ENCODE results near the gene CAVIN3. TPM values are rescaled to one million over a fixed set of nuclear protein-coding genes. Genes with fewer than 3 reads are reported as not detected.

The CAVIN3 gene
- total and polyA plus RNA-seq, 2 of the 8 experiments (the other 6 are each of a cell fraction or from before 2014, with no cell fraction given): 17.7 to 26.4 TPM

- Histone ChIP-seq H2AFZ (ENCODE audit: low read length) (0 out of 2 replicates have a peak overlapping the region, but pooled peaks have one; percentile 36), H4K8ac (ENCODE audit: extremely low read depth, insufficient read depth, low read length) (peak overlapping the region; percentile 92; the same call in 1 of the 2 replicates), H4K91ac (replicated peaks; ENCODE audit: insufficient read length, low read length) (peak overlapping the region; percentile 97), H3K14ac (ENCODE audit: insufficient read length) (peak overlapping the region; percentile 12), H3K23ac (ENCODE audit: insufficient read length) (no peak overlapping the region), H3K36me3 (ENCODE audit: control insufficient read depth in 2 of 4, insufficient read depth in 4 of 4, low read length in 3 of 4) (no peaks in the 10 kb centered on the region), H3K79me2 (ENCODE audit: control insufficient read depth in 1 of 2, insufficient read depth in 2 of 2, low read length in 2 of 2) (no peaks in the 10 kb centered on the region), H2BK20ac (ENCODE audit: low read length) (peak overlapping the region; percentile 61; the same call in 1 of the 2 replicates), H3K27me3 (replicated peaks in 1 of 4; ENCODE audit: control insufficient read depth in 3 of 4, extremely low read depth in 1 of 4, insufficient read depth in 3 of 4, low read length in 3 of 4) (peaks cover 0 to 3% (median 1%) of the 10 kb centered on the region in 4 experiments; a peak in 1 of 7 replicates), H3K56ac (replicated peaks; ENCODE audit: insufficient read length, low read depth, low read length) (peak overlapping the region; percentile 64), H3K4me1 (replicated peaks in 1 of 4; ENCODE audit: control insufficient read depth in 3 of 4, insufficient read depth in 4 of 4, low read length in 3 of 4) (peaks cover 5 to 33% (median 28%) of the 10 kb centered on the region in 4 experiments), H3K4me2 (ENCODE audit: insufficient read depth in 1 of 2, low read depth in 2 of 2, low read length in 2 of 2) (peak overlapping the region; percentile 85 to 98), H3K4me3 (ENCODE audit: extremely low read depth in 1 of 4, insufficient read depth in 2 of 4, low read depth in 3 of 4, low read length in 4 of 4) (peak overlapping the region; percentile 60 to 77 (median 62)), H4K20me1 (replicated peaks in 1 of 2; ENCODE audit: control insufficient read depth in 1 of 2, insufficient read depth in 2 of 2, low read length in 2 of 2) (no peaks in the 10 kb centered on the region), H3K23me2 (ENCODE audit: low read depth, low read length) (peaks cover 19% of the 10 kb centered on the region), H2AK5ac (ENCODE audit: low read depth, low read length) (no peak overlapping the region), H2BK15ac (ENCODE audit: low read length) (peak overlapping the region; percentile 88; the same call in 1 of the 2 replicates), H2BK5ac (ENCODE audit: low read depth, low read length) (peak overlapping the region; percentile 93; the same call in 1 of the 2 replicates), H3K79me1 (ENCODE audit: low read depth, low read length) (no peaks in the 10 kb centered on the region), H3K27ac (ENCODE audit: low read depth, low read length) (peak overlapping the region; percentile 72), H3K4ac (replicated peaks; ENCODE audit: insufficient read length, low read depth, low read length) (peak overlapping the region; percentile 81), H3K18ac (ENCODE audit: extremely low read depth, low read length) (peak overlapping the region; percentile 96), H2BK120ac (replicated peaks; ENCODE audit: low read depth, low read length) (no peak overlapping the region), H3K9ac (replicated peaks in 1 of 4; ENCODE audit: extremely low read depth in 1 of 4, low read depth in 3 of 4, low read length in 3 of 4) (peak overlapping the region; percentile 60 to 82 (median 71)), H2BK12ac (ENCODE audit: low read depth, low read length) (peak overlapping the region; percentile 91), H4K5ac (ENCODE audit: insufficient read length, low read depth, low read length) (no peak overlapping the region), H3K9me3 (ENCODE audit: insufficient read depth in 2 of 2, low read depth in 1 of 2, low read length in 1 of 2) (no peaks in the 10 kb centered on the region)
- peak in 1 of 2 experiments; percentile 73 for DNase-seq (ENCODE audit: low read depth in 1 of 2, low spot score in 2 of 2)
- no peak for FAIRE-seq
- CTCF ChIA-PET (ENCODE audit: partially characterized antibody): interaction anchor here (0.6 to 12.8 kb wide), 13 partner anchors 8 to 487 kb away, joined by 3 to 145 read pairs (median 8); partner anchors contain the start of gene CCKBR
- 5% methylated on average over 36 of the region's 37 CpGs; no CpG with 5 or more reads in 1 of the 2 experiments for WGBS, 2 experiments (ENCODE audit: extremely low coverage in 1 of 2, insufficient coverage in 1 of 2, insufficient read length in 1 of 2, insufficient replicate concordance in 2 of 2, low coverage in 1 of 2, low lambda C conversion rate in 2 of 2, missing lambda C conversion rate in 1 of 2)
- POLR2A ChIA-PET (ENCODE audit: partially characterized antibody): interaction anchor here (0.6 to 1.8 kb wide), 9 partner anchors 14 to 364 kb away, joined by 3 to 7 read pairs (median 4); partner anchors contain the start of gene MRPL17
- TF ChIP-seq SRF (IDR thresholded peaks at IDR 0.05; ENCODE audit: low read depth, low read length): peak; percentile 93
- TF ChIP-seq KDM5A (IDR thresholded peaks at IDR 0.05; ENCODE audit: low read length): no peak
- TF ChIP-seq SP1 (IDR thresholded peaks at IDR 0.05; ENCODE audit: low read depth, low read length): no peak
- no peak for TF ChIP-seq GABPA (IDR thresholded peaks at IDR 0.05; ENCODE audit: borderline replicate concordance, insufficient read depth, low read length)
- TF ChIP-seq POU5F1 (IDR thresholded peaks at IDR 0.05; ENCODE audit: low read depth, low read length): no peak
- no peak for TF ChIP-seq SP4 (IDR thresholded peaks at IDR 0.05; ENCODE audit: low read length)
- TF ChIP-seq POLR2A (IDR thresholded peaks at IDR 0.05; ENCODE audit: control extremely low read depth in 1 of 2, low read depth in 2 of 2, low read length in 2 of 2): peak; percentile 54 to 80
- peak; percentile 49; the same call in 1 of the 2 replicates for TF ChIP-seq PHF8 (conservative IDR thresholded peaks at IDR 0.05; ENCODE audit: low read depth, low read length)
- peak; percentile 41 for TF ChIP-seq EZH2 (IDR thresholded peaks at IDR 0.05; ENCODE audit: low read depth, low read length, severe bottlenecking)
- peak; percentile 76 for TF ChIP-seq TBP (IDR thresholded peaks at IDR 0.05; ENCODE audit: low read depth, low read length)
- TF ChIP-seq SUZ12 (IDR thresholded peaks at IDR 0.05; ENCODE audit: low read length): peak; percentile 22; the same call in 1 of the 2 replicates
- peak; percentile 62; the same call in 1 of the 2 replicates for TF ChIP-seq TAF1 (IDR thresholded peaks at IDR 0.05; ENCODE audit: low read depth, low read length)
- no peak for TF ChIP-seq TEAD4 (IDR thresholded peaks at IDR 0.05; ENCODE audit: low read depth, low read length)
These were observed 1.1 kb downstream of the CAVIN3 start for GRCh38 chr11:6319001-6319703.

Data from H1 (cell line).